Tibial nerve (tissue), 4 donors: ENCODE measurements around the gene TIE1. TPM values are rescaled to one million over a fixed set of nuclear protein-coding genes. Genes with fewer than 3 reads are reported as not detected.

Experiments
- DNase-seq, 2 donors: peaks; one replicate each; pipeline ENCODE4 v3.0.0-alpha.2; 2019; ENCODE audit warnings: low spot score in 2 of 2
- H3K27ac ChIP-seq, 4 donors: fragments of 200-600 bp; sonication (generic) in 3 of 4; one replicate each; pipeline ENCODE4 v1.5.1; 2017 to 2019; ENCODE audit warnings: mild to moderate bottlenecking in 1 of 4
- H3K27me3 ChIP-seq, 2 donors: fragments of 200-600 bp; sonication (generic) in 1 of 2; one replicate each; pipeline versions ENCODE4 v1.5.1 to v1.6.0; 2017 to 2019
- H3K36me3 ChIP-seq, 3 donors: fragments of 200-600 bp; sonication (generic); one replicate each; pipeline ENCODE4 v1.5.1; 2018 to 2019
- H3K4me1 ChIP-seq, 4 donors: fragments of 200-600 bp; sonication (generic) in 3 of 4; one replicate each; pipeline ENCODE4 v1.5.1; 2017 to 2019
- H3K4me3 ChIP-seq, 4 donors: fragments of 200-600 bp; sonication (generic) in 3 of 4; one replicate each; pipeline ENCODE4 v1.5.1; 2017 to 2019; ENCODE audit warnings: mild to moderate bottlenecking in 1 of 4, moderate library complexity in 1 of 4
- H3K9me3 ChIP-seq, 4 donors: fragments of 200-600 bp; sonication (generic) in 3 of 4; one replicate each; pipeline ENCODE4 v1.5.1; 2017 to 2019
- CTCF ChIP-seq, 5 experiments: fragments of 200-600 bp in 3 of 5; fragments of 450-650 bp in 2 of 5; sonication (generic) in 3 of 5; IDR thresholded peaks; one replicate each; pipeline ENCODE4 v1.5.1; 2016 to 2019; ENCODE audit warnings: antibody characterized with exemption in 5 of 5, mild to moderate bottlenecking in 3 of 5, moderate library complexity in 2 of 5
- EP300 ChIP-seq, 2 donors: sonication (generic); formaldehyde crosslinking; IDR thresholded peaks; one replicate each; pipeline ENCODE4 v1.6.1; 2017; ENCODE audit warnings: antibody characterized with exemption in 2 of 2, mild to moderate bottlenecking in 1 of 2
- POLR2A ChIP-seq, 2 donors: fragments of 450-650 bp; IDR thresholded peaks; one replicate each; pipeline ENCODE4 v1.6.1; 2017; ENCODE audit warnings: antibody characterized with exemption in 2 of 2, mild to moderate bottlenecking in 2 of 2, moderate library complexity in 2 of 2
- WGBS, 2 donors: methylation state at CpG; one replicate each; pipeline ENCODE4 v1.1.5; 2018; 5-methylcytosine and 5-hydroxymethylcytosine counted together
- total RNA-seq, 4 donors: library from RNA; depleted of rRNA; stranded (reverse); fragments of >200 nt; gene quantifications; one replicate each; pipeline ENCODE4 v1.1.0, GENCODE V29; 2016

The TIE1 gene
- total RNA-seq, 4 donors from 2014 or later = 37.5 to 95.9 (median 68.1) TPM

GRCh38 chr1:43349594-43350306, 49.0 kb downstream of the TIE1 start:
- no peaks in the 10 kb centered on the region for H3K9me3 ChIP-seq
- H3K4me1 ChIP-seq = peaks cover 0 to 21% (median 0%) of the 10 kb centered on the region in 4 donors
- peak overlapping the region; percentile 53 to 65 (median 54) for H3K4me3 ChIP-seq
- no peaks in the 10 kb centered on the region for H3K27me3 ChIP-seq
- no peak for DNase-seq
- 41 to 57% methylated on average over 11 of the region's 11 CpGs for WGBS, 2 donors
- peak overlapping the region; percentile 58 to 88 (median 86) for H3K27ac ChIP-seq
- H3K36me3 ChIP-seq = no peaks in the 10 kb centered on the region
- no peak for TF ChIP-seq POLR2A (IDR thresholded peaks at IDR 0.05)
- TF ChIP-seq EP300 (IDR thresholded peaks at IDR 0.05) = peak in 1 of 2 donors; percentile 1

- H3K4me3 ChIP-seq = no peak overlapping the region
- 96 to 97% methylated on average over 1 of the region's 1 CpG for WGBS, 2 donors
- H3K4me1 ChIP-seq = peaks cover 0 to 21% (median 0%) of the 10 kb centered on the region in 4 donors
- TF ChIP-seq CTCF (IDR thresholded peaks at IDR 0.05) (no peak), POLR2A (IDR thresholded peaks at IDR 0.05) (no peak), EP300 (IDR thresholded peaks at IDR 0.05) (no peak)
- DNase-seq = no peak
- peak overlapping the region in 1 of 4 donors; percentile 11 for H3K27ac ChIP-seq
- H3K36me3 ChIP-seq = no peaks in the 10 kb centered on the region
- no peaks in the 10 kb centered on the region for H3K9me3 ChIP-seq
- no peaks in the 10 kb centered on the region for H3K27me3 ChIP-seq
Observed at GRCh38 chr1:43350976-43351375, 50.2 kb downstream of the TIE1 start.

GRCh38 chr1:43351421-43352350, 50.9 kb downstream of the TIE1 start:
- H3K4me3 ChIP-seq = no peak overlapping the region
- no peak for DNase-seq
- H3K9me3 ChIP-seq = no peaks in the 10 kb centered on the region
- H3K27me3 ChIP-seq = no peaks in the 10 kb centered on the region
- 71 to 74% methylated on average over 10 of the region's 10 CpGs for WGBS, 2 donors
- TF ChIP-seq POLR2A (IDR thresholded peaks at IDR 0.05) = no peak
- no peak for TF ChIP-seq CTCF (IDR thresholded peaks at IDR 0.05)
- TF ChIP-seq EP300 (IDR thresholded peaks at IDR 0.05) = no peak
- peaks cover 0 to 21% (median 0%) of the 10 kb centered on the region in 4 donors for H3K4me1 ChIP-seq
- peak overlapping the region in 1 of 4 donors; percentile 22 for H3K27ac ChIP-seq
- no peaks in the 10 kb centered on the region for H3K36me3 ChIP-seq

- Histone ChIP-seq H3K27me3 (no peaks in the 10 kb centered on the region), H3K27ac (peak overlapping the region in 1 of 4 donors; percentile 22), H3K4me3 (no peak overlapping the region), H3K36me3 (no peaks in the 10 kb centered on the region), H3K9me3 (no peaks in the 10 kb centered on the region), H3K4me1 (peaks cover 0 to 21% (median 0%) of the 10 kb centered on the region in 4 donors)
- TF ChIP-seq EP300 (IDR thresholded peaks at IDR 0.05) (no peak), POLR2A (IDR thresholded peaks at IDR 0.05) (no peak), CTCF (IDR thresholded peaks at IDR 0.05) (no peak)
- no peak for DNase-seq
- WGBS, 2 donors = 79 to 93% methylated on average over 2 of the region's 2 CpGs
Observed at GRCh38 chr1:43352351-43352705, 51.5 kb downstream of the TIE1 start.

- Histone ChIP-seq H3K4me3 (no peak overlapping the region), H3K4me1 (peaks cover 0 to 24% (median 0%) of the 10 kb centered on the region in 4 donors), H3K36me3 (no peaks in the 10 kb centered on the region), H3K27ac (no peak overlapping the region), H3K27me3 (no peaks in the 10 kb centered on the region), H3K9me3 (no peaks in the 10 kb centered on the region)
- DNase-seq = no peak
- WGBS, 2 donors = 48 to 54% methylated on average over 3 of the region's 3 CpGs
- no peak for TF ChIP-seq CTCF (IDR thresholded peaks at IDR 0.05)
Observed at GRCh38 chr1:43352881-43353280, 52.1 kb downstream of the TIE1 start.
